ENCODE results near the gene MED20. TPM values are rescaled to one million over a fixed set of nuclear protein-coding genes. Genes with fewer than 3 reads are reported as not detected.

MED20 gene
- total RNA-seq, 4 donors from 2014 or later: 11.5 to 16.5 (median 12.1) TPM

DNA sequence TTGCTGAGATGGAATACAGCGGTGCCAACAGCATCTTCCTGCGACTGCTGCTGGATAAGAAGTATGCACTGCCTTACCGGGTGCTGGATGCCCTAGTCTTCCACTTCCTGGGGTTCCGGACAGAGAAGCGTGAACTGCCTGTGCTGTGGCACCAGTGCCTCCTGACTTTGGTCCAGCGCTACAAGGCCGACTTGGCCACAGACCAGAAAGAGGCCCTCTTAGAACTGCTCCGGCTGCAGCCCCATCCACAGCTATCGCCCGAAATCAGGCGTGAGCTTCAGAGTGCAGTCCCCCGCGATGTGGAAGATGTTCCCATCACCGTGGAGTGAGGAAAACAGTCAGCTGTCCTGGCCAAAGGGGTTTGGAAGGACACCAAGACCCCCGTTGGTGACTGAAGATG, 11.4 kb upstream of the MED20 start:
- no peak overlapping the region for H3K27ac ChIP-seq

DNA sequence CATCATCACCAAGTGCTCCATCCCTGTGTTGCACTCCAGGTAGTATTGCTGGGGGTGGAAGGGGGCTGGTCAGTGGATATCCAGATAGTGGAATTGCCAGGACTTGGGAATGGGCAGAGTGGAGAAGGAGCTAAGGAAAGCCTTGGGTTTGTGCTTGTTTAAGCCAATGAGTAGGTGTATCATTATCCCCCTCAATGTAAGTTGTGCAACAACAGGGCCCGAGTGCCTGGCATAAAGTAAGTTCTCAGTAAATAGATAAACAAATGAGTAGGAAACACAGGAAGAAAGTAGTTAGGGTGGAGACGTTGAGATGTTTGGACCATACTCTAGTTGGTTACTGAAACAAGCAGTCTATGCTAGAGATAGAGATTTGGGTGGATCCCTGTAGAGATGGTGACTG, 10.9 kb upstream of the MED20 start:
- Histone ChIP-seq H3K4me1 (peaks cover 4% of the 10 kb centered on the region in 2 donors), H3K9me3 (no peaks in the 10 kb centered on the region), H3K36me3 (peaks cover 0 to 91% of the 10 kb centered on the region in 2 donors), H3K27me3 (no peaks in the 10 kb centered on the region), H3K4me3 (no peak overlapping the region), H3K27ac (no peak overlapping the region)
- TF ChIP-seq POLR2A (IDR thresholded peaks at IDR 0.05): no peak
- intact Hi-C loops (cut with DNase I; ENCODE audit: low total_unique reads) (no loop called here), in situ Hi-C loops (cut with MboI; ENCODE audit: low sequenced_read_pairs in 4 of 4) (loop anchor here in 2 of 4 donors (10.0 to 25.0 kb wide), 2 partner anchors 113 to 631 kb away; partner anchors contain the start of gene UBR2 (in 1 of the 2))
- DNase-seq: no peak
- no peak for ATAC-seq

More for the DNA sequence above, 11.4 kb upstream of the MED20 start:
- Histone ChIP-seq H3K4me3 (no peak overlapping the region), H3K36me3 (peaks cover 0 to 86% of the 10 kb centered on the region in 2 donors), H3K9me3 (no peaks in the 10 kb centered on the region), H3K4me1 (peaks cover 4% of the 10 kb centered on the region in 2 donors), H3K27me3 (no peaks in the 10 kb centered on the region)
- in situ Hi-C loops (cut with MboI; ENCODE audit: low sequenced_read_pairs in 4 of 4): loop anchor here in 2 of 4 donors (10.0 to 25.0 kb wide), 2 partner anchors 112 to 630 kb away; partner anchors contain the start of gene UBR2 (in 1 of the 2)
- TF ChIP-seq POLR2A (IDR thresholded peaks at IDR 0.05): no peak
- TF ChIP-seq, protein P1, sequence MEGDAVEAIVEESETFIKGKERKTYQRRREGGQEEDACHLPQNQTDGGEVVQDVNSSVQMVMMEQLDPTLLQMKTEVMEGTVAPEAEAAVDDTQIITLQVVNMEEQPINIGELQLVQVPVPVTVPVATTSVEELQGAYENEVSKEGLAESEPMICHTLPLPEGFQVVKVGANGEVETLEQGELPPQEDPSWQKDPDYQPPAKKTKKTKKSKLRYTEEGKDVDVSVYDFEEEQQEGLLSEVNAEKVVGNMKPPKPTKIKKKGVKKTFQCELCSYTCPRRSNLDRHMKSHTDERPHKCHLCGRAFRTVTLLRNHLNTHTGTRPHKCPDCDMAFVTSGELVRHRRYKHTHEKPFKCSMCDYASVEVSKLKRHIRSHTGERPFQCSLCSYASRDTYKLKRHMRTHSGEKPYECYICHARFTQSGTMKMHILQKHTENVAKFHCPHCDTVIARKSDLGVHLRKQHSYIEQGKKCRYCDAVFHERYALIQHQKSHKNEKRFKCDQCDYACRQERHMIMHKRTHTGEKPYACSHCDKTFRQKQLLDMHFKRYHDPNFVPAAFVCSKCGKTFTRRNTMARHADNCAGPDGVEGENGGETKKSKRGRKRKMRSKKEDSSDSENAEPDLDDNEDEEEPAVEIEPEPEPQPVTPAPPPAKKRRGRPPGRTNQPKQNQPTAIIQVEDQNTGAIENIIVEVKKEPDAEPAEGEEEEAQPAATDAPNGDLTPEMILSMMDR (IDR thresholded peaks at IDR 0.05 in 4 of 5, conservative IDR thresholded peaks at IDR 0.05 in 1 of 5): no peak
- no peak for ATAC-seq
- intact Hi-C loops (cut with DNase I; ENCODE audit: low total_unique reads): no loop called here
- DNase-seq: no peak

DNA sequence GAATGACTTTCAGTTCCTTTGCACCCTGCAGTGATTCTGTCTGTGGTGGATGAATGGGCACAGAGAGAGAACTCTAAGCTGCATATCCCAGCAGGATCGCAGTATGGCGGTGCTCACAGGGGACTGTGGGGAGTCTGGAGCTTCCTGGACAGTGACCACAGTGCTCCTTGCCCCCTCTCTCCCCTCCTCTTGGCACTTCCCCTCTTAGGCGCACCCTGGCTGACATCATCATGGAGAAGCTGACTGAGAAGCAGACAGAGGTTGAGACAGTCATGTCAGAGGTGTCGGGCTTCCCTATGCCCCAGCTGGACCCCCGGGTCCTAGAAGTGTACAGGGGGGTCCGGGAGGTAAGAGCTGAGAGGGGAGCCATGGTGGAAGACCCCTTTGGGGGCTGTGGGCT, 9.0 kb upstream of the MED20 start:
- H3K4me3 ChIP-seq: no peak overlapping the region
- TF ChIP-seq, protein P1 (IDR thresholded peaks at IDR 0.05 in 4 of 5, conservative IDR thresholded peaks at IDR 0.05 in 1 of 5): no peak
- TF ChIP-seq POLR2A (IDR thresholded peaks at IDR 0.05): no peak
- in situ Hi-C loops (cut with MboI; ENCODE audit: low sequenced_read_pairs in 4 of 4): loop anchor here (10.0 to 25.0 kb wide), 5 partner anchors 115 to 632 kb away; partner anchors contain the start of genes PRICKLE4 (in 2 of the 4), TOMM6 (in 2 of the 4) and UBR2 (in 1 of the 4)
- peaks cover 0 to 84% of the 10 kb centered on the region in 2 donors for H3K36me3 ChIP-seq
- ATAC-seq (no peak), DNase-seq (no peak)
- H3K4me1 ChIP-seq: no peaks in the 10 kb centered on the region
- H3K9me3 ChIP-seq: no peaks in the 10 kb centered on the region
- H3K27me3 ChIP-seq: no peaks in the 10 kb centered on the region
- no peak overlapping the region for H3K27ac ChIP-seq
- intact Hi-C loops (cut with DNase I; ENCODE audit: low total_unique reads): loop anchor here (10.0 kb wide), 1 partner anchor 635 kb away; the partner anchor contains the start of gene UBR2

DNA sequence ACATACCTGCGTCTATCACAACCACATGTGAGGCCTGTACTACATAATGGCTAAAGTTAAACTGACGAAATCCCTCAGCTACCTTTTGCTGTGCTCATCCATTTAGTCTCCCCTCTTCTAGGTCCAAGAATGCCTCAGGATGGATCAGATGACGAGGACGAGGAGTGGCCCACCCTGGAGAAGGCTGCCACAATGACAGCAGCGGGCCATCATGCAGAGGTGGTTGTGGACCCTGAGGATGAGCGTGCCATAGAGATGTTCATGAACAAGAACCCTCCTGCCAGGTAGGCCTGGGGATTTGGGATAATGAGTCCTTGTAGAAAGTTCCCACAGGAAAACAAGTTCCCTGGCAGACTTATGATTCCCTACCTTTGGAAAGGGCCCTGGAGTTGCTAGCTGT, 6.3 kb upstream of the MED20 start:
- no peak for DNase-seq
- in situ Hi-C loops (cut with MboI; ENCODE audit: low sequenced_read_pairs in 4 of 4): loop anchor here (10.0 to 25.0 kb wide), 4 partner anchors 132 to 635 kb away; partner anchors contain the start of genes PRICKLE4 (in 2 of the 4), TOMM6 (in 2 of the 4) and UBR2 (in 1 of the 4)
- intact Hi-C loops (cut with DNase I; ENCODE audit: low total_unique reads): loop anchor here (10.0 kb wide), 1 partner anchor 638 kb away; the partner anchor contains the start of gene UBR2

DNA sequence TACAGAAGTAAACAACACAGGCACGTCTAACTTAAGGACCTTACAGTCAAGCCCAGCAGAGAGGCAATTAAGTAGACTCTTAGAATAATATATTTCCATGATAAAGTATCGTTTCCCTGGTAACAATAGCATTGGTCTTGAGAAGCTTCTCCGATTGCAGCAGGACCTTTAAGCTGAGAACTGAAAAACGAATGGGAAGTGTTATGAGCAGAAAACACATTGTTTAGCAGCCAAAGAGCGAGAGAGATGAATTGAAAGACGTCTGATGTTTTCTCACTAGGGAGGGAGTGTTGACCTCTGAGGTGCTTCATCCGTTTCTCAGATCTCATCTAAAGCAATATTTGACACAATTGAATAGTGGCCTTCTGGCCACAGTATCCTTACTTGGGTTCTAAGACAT, 1.2 kb upstream of the MED20 start:
- H3K4me1 ChIP-seq: peaks cover 29% of the 10 kb centered on the region in 2 donors
- H3K4me3 ChIP-seq: peak overlapping the region; percentile 75 to 97 (median 86)
- H3K9me3 ChIP-seq: no peaks in the 10 kb centered on the region
- ATAC-seq (no peak), DNase-seq (no peak)
- H3K36me3 ChIP-seq: peaks cover 0 to 6% of the 10 kb centered on the region in 2 donors
- in situ Hi-C loops (cut with MboI; ENCODE audit: low sequenced_read_pairs in 4 of 4) (loop anchor here in 3 of 4 donors (10.0 to 25.0 kb wide), 4 partner anchors 127 to 303 kb away; partner anchors contain the start of genes PRICKLE4 (in 2 of the 3), TOMM6 (in 2 of the 3) and MRPS10 (in 1 of the 3)), intact Hi-C loops (cut with DNase I; ENCODE audit: low total_unique reads) (loop anchor here (10.0 kb wide), 1 partner anchor 643 kb away; the partner anchor contains the start of gene UBR2)
- H3K27ac ChIP-seq: peak overlapping the region; percentile 93 to 98 (median 96)
- H3K27me3 ChIP-seq: no peaks in the 10 kb centered on the region
- TF ChIP-seq POLR2A (IDR thresholded peaks at IDR 0.05): no peak
- TF ChIP-seq, protein P1 (IDR thresholded peaks at IDR 0.05 in 4 of 5, conservative IDR thresholded peaks at IDR 0.05 in 1 of 5): no peak

More for the DNA sequence above, 6.3 kb upstream of the MED20 start:
- no peak for TF ChIP-seq POLR2A (IDR thresholded peaks at IDR 0.05)
- TF ChIP-seq, protein P1 (IDR thresholded peaks at IDR 0.05 in 4 of 5, conservative IDR thresholded peaks at IDR 0.05 in 1 of 5): no peak
- Histone ChIP-seq H3K36me3 (peaks cover 0 to 57% of the 10 kb centered on the region in 2 donors), H3K27ac (no peak overlapping the region), H3K9me3 (no peaks in the 10 kb centered on the region), H3K4me3 (no peak overlapping the region), H3K27me3 (no peaks in the 10 kb centered on the region), H3K4me1 (peaks cover 10% of the 10 kb centered on the region in 2 donors)
- ATAC-seq: no peak

Data from gastrocnemius medialis (tissue), 4 donors.